Activated B cell treated with CpG ODN at 0.5 μM for 24 hours (primary cell): ENCODE results near the gene PDS5B. TPM values are rescaled to one million over a fixed set of nuclear protein-coding genes. Genes with fewer than 3 reads are reported as not detected.

Source experiments
- ATAC-seq: fragments of 200-7000 bp; cut with Tn5 transposase; one replicate; pipeline ENCODE4 v1.10.0; 2021; ENCODE audit warnings: low read depth, mild to moderate bottlenecking, moderate library complexity
- CTCF ChIA-PET: fragments of 350-600 bp; sonication (Branson Sonifier 250); formaldehyde crosslinking; loops from one replicate; lab custom pipeline; 2021; ENCODE audit warnings: antibody characterized with exemption; lab: Charles Lee
- POLR2A ChIA-PET: fragments of 350-600 bp; sonication (Branson Sonifier 250); formaldehyde crosslinking; loops from one replicate; lab custom pipeline; 2021; ENCODE audit warnings: antibody characterized with exemption; lab: Charles Lee
- DNase-seq: peaks from one replicate; pipeline ENCODE4 v3.0.0; 2022
- H3K27ac Mint-ChIP-seq: one replicate; pipeline ENCODE4 v1.8.0; 2020; ENCODE audit warnings: mixed read lengths
- H3K27me3 Mint-ChIP-seq: one replicate; pipeline ENCODE4 v1.8.0; 2021; ENCODE audit warnings: mixed read lengths
- H3K36me3 Mint-ChIP-seq: one replicate; pipeline ENCODE4 v1.8.0; 2021; ENCODE audit warnings: low read depth, mixed read lengths
- H3K4me1 Mint-ChIP-seq: one replicate; pipeline ENCODE4 v1.8.0; 2021; ENCODE audit warnings: mixed read lengths
- H3K4me3 Mint-ChIP-seq: one replicate; pipeline ENCODE4 v1.8.0; 2020; ENCODE audit warnings: mild to moderate bottlenecking, mixed read lengths
- H3K9me3 Mint-ChIP-seq: one replicate; pipeline ENCODE4 v1.8.0; 2020; ENCODE audit warnings: mixed read lengths
- CTCF ChIP-seq: fragments of 200-600 bp; IDR thresholded peaks from one replicate; pipeline ENCODE4 v1.8.0; 2022; ENCODE audit warnings: antibody characterized with exemption, mild to moderate bottlenecking
- intact Hi-C: fragments of 100-400 bp; cut with micrococcal nuclease; formaldehyde crosslinking; loops from one replicate; pipeline ENCODE4 v1.15.1; 2024
- total RNA-seq: library from RNA; stranded (reverse); gene quantifications from 2 replicates; pipeline ENCODE4 v1.2.3, GENCODE V29; 2022

Gene PDS5B
- total RNA-seq, 1 donor from 2014 or later: 47.2 TPM

- Mint-ChIP-seq H3K27ac (no peak overlapping the region), H3K4me1 (no peaks in the 10 kb centered on the region), H3K36me3 (no peaks in the 10 kb centered on the region), H3K9me3 (peaks cover 4% of the 10 kb centered on the region), H3K4me3 (no peak overlapping the region), H3K27me3 (peaks cover 6% of the 10 kb centered on the region)
- no peak for DNase-seq
- ChIA-PET POLR2A (no interaction called here), CTCF (no interaction called here)
- intact Hi-C loops: no loop called here
- no peak for ATAC-seq
- no peak for TF ChIP-seq CTCF
Observed at GRCh38 chr13:32804673-32805230, 218.5 kb downstream of the PDS5B start.

GRCh38 chr13:32811297-32811800 is 225.1 kb downstream of the PDS5B start:
- ATAC-seq (no peak), DNase-seq (no peak)
- no peak for TF ChIP-seq CTCF
- H3K36me3 Mint-ChIP-seq: no peaks in the 10 kb centered on the region
- H3K27me3 Mint-ChIP-seq: peaks cover 3% of the 10 kb centered on the region
- ChIA-PET CTCF (no interaction called here), POLR2A (no interaction called here)
- H3K27ac Mint-ChIP-seq: no peak overlapping the region
- peaks cover 7% of the 10 kb centered on the region for H3K9me3 Mint-ChIP-seq
- H3K4me1 Mint-ChIP-seq: peaks cover 7% of the 10 kb centered on the region
- intact Hi-C loops: no loop called here
- H3K4me3 Mint-ChIP-seq: peak overlapping the region; percentile 48

GRCh38 chr13:32821149-32821688 is 235.0 kb downstream of the PDS5B start:
- Mint-ChIP-seq H3K9me3 (no peaks in the 10 kb centered on the region), H3K27ac (no peak overlapping the region), H3K4me3 (no peak overlapping the region), H3K4me1 (no peaks in the 10 kb centered on the region), H3K36me3 (no peaks in the 10 kb centered on the region), H3K27me3 (no peaks in the 10 kb centered on the region)
- DNase-seq: no peak
- ChIA-PET POLR2A (no interaction called here), CTCF (no interaction called here)
- intact Hi-C loops: no loop called here
- no peak for ATAC-seq
- no peak for TF ChIP-seq CTCF

GRCh38 chr13:32822771-32823170 is 236.5 kb downstream of the PDS5B start:
- H3K4me3 Mint-ChIP-seq: no peak overlapping the region
- intact Hi-C loops: no loop called here
- H3K4me1 Mint-ChIP-seq: no peaks in the 10 kb centered on the region
- DNase-seq: no peak
- no peak for ATAC-seq
- peaks cover 6% of the 10 kb centered on the region for H3K27me3 Mint-ChIP-seq
- no peak for TF ChIP-seq CTCF
- no peaks in the 10 kb centered on the region for H3K9me3 Mint-ChIP-seq
- H3K27ac Mint-ChIP-seq: no peak overlapping the region
- H3K36me3 Mint-ChIP-seq: no peaks in the 10 kb centered on the region
- ChIA-PET CTCF (no interaction called here), POLR2A (no interaction called here)

GRCh38 chr13:32823597-32823996 is 237.3 kb downstream of the PDS5B start:
- POLR2A ChIA-PET: no interaction called here
- H3K36me3 Mint-ChIP-seq: no peaks in the 10 kb centered on the region
- no peak overlapping the region for H3K4me3 Mint-ChIP-seq
- DNase-seq (no peak), ATAC-seq (no peak)
- TF ChIP-seq CTCF: no peak
- intact Hi-C loops: no loop called here
- CTCF ChIA-PET: no interaction called here
- no peaks in the 10 kb centered on the region for H3K4me1 Mint-ChIP-seq
- H3K27ac Mint-ChIP-seq: no peak overlapping the region
- no peaks in the 10 kb centered on the region for H3K9me3 Mint-ChIP-seq
- peaks cover 6% of the 10 kb centered on the region for H3K27me3 Mint-ChIP-seq
